ENCODE measurements around the gene PLEKHA7.

The PLEKHA7 gene

DNA sequence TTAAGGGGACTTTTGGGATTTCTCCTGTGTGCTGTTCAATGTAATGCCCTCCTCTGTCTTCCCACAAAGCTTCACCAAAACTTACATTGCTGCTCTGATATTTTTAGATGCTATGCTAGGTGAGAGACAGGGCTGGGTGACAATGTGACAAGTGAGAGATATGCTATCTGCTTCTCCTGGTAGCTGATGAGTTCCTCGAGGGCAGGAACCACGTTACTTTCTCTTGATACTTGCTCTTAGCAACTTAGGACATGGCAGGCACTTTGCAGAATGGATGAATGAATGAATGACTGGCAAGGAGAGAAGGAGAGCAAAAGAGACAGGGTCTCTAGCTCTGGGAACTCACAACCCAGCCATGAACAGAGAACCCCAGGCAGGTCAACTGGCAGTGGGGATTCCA is 160.4 kb downstream of the PLEKHA7 start:
- TF ChIP-seq, protein P1, sequence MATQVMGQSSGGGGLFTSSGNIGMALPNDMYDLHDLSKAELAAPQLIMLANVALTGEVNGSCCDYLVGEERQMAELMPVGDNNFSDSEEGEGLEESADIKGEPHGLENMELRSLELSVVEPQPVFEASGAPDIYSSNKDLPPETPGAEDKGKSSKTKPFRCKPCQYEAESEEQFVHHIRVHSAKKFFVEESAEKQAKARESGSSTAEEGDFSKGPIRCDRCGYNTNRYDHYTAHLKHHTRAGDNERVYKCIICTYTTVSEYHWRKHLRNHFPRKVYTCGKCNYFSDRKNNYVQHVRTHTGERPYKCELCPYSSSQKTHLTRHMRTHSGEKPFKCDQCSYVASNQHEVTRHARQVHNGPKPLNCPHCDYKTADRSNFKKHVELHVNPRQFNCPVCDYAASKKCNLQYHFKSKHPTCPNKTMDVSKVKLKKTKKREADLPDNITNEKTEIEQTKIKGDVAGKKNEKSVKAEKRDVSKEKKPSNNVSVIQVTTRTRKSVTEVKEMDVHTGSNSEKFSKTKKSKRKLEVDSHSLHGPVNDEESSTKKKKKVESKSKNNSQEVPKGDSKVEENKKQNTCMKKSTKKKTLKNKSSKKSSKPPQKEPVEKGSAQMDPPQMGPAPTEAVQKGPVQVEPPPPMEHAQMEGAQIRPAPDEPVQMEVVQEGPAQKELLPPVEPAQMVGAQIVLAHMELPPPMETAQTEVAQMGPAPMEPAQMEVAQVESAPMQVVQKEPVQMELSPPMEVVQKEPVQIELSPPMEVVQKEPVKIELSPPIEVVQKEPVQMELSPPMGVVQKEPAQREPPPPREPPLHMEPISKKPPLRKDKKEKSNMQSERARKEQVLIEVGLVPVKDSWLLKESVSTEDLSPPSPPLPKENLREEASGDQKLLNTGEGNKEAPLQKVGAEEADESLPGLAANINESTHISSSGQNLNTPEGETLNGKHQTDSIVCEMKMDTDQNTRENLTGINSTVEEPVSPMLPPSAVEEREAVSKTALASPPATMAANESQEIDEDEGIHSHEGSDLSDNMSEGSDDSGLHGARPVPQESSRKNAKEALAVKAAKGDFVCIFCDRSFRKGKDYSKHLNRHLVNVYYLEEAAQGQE (IDR thresholded peaks at IDR 0.05; ENCODE audit: insufficient read depth in 1 of 2, low read depth in 2 of 2, low read length in 2 of 2) = no peak
- no peak for TF ChIP-seq FOXP2 (optimal IDR thresholded peaks at IDR 0.05; ENCODE audit: borderline replicate concordance, extremely low read depth, extremely low read length, insufficient read depth)
- TF ChIP-seq POLR2AphosphoS5 (IDR thresholded peaks at IDR 0.05; ENCODE audit: low read depth, low read length) = no peak
- no peak for TF ChIP-seq TAF1 (IDR thresholded peaks at IDR 0.05; ENCODE audit: borderline replicate concordance, insufficient read depth, low read length)
- TF ChIP-seq SIN3A (IDR thresholded peaks at IDR 0.05; ENCODE audit: borderline replicate concordance, insufficient read depth, low read length) = no peak

DNA sequence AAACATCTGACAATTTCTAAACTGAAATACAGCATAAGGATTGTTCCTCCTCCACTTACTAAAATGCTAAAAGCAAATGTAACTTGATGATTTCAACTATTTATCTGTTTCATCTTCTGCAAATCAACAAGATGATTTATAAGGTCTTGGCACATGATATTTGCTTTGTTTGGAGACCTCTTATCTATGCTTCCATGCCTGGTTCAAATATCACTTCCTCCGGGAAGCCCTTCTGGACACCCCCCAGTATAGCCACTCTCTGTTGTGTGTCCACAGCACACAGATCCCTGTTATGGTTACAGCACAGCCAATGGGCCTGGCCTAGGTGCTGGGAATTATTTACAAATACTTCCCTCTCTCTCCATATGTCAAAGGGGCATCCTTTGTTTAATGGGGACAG is 160.9 kb downstream of the PLEKHA7 start:
- TF ChIP-seq FOXP2 (optimal IDR thresholded peaks at IDR 0.05; ENCODE audit: borderline replicate concordance, extremely low read depth, extremely low read length, insufficient read depth) = no peak
- no peak for TF ChIP-seq SIN3A (IDR thresholded peaks at IDR 0.05; ENCODE audit: borderline replicate concordance, insufficient read depth, low read length)
- TF ChIP-seq, protein P1 (IDR thresholded peaks at IDR 0.05; ENCODE audit: insufficient read depth in 1 of 2, low read depth in 2 of 2, low read length in 2 of 2) = no peak
- TF ChIP-seq POLR2AphosphoS5 (IDR thresholded peaks at IDR 0.05; ENCODE audit: low read depth, low read length) = no peak
- no peak for TF ChIP-seq TAF1 (IDR thresholded peaks at IDR 0.05; ENCODE audit: borderline replicate concordance, insufficient read depth, low read length)

DNA sequence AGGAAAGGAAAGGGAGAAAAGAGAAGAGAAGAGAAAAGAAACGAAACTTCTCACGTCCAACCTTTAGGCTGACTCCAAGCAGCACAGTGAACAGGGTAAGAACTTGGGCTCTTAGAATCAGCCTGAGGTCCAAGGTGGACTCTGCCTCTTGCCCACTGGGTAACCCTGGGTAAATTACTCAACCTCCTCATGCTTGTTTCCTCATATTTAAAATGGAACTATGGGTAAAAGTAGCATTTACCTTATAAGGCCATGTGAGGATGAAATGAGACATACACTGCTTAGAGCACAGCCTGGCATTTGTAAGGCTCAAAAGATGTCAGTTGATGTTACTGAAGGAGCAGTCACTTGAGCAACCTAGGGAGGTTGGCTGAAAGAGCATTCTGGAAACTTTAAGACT is 167.9 kb downstream of the PLEKHA7 start:
- TF ChIP-seq FOXP2 (optimal IDR thresholded peaks at IDR 0.05; ENCODE audit: borderline replicate concordance, extremely low read depth, extremely low read length, insufficient read depth) (no peak), POLR2AphosphoS5 (IDR thresholded peaks at IDR 0.05; ENCODE audit: low read depth, low read length) (no peak), SIN3A (IDR thresholded peaks at IDR 0.05; ENCODE audit: borderline replicate concordance, insufficient read depth, low read length) (no peak), TAF1 (IDR thresholded peaks at IDR 0.05; ENCODE audit: borderline replicate concordance, insufficient read depth, low read length) (no peak)
- TF ChIP-seq, protein P1 (IDR thresholded peaks at IDR 0.05; ENCODE audit: insufficient read depth in 1 of 2, low read depth in 2 of 2, low read length in 2 of 2) = no peak

DNA sequence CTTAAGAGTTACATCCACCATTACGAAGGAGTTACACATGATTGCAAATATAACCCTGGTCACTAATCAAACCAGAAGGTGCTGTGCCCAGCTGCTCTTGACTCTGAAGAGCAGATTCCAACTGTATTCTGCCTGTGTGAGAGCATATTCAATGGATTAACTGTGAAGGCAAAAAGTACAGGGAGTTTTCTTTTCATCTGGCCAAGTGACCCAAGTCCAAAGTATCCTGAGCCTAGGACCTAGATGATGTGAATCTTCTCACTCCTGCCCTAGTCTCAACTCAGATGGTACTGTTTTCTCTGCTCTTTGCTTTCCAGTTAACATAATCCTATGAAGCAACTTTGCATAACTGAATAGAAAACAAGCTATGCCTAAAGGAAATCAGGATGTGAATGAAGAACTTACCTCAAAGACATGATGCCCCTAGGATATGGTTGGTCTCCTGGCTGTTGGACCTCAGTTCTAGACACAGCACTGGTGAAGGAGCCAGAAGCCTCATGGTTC is 169.9 kb downstream of the PLEKHA7 start:
- no peak for TF ChIP-seq FOXP2 (optimal IDR thresholded peaks at IDR 0.05; ENCODE audit: borderline replicate concordance, extremely low read depth, extremely low read length, insufficient read depth)
- TF ChIP-seq SIN3A (IDR thresholded peaks at IDR 0.05; ENCODE audit: borderline replicate concordance, insufficient read depth, low read length) = no peak
- TF ChIP-seq, protein P1 (IDR thresholded peaks at IDR 0.05; ENCODE audit: insufficient read depth in 1 of 2, low read depth in 2 of 2, low read length in 2 of 2) = no peak
- no peak for TF ChIP-seq POLR2AphosphoS5 (IDR thresholded peaks at IDR 0.05; ENCODE audit: low read depth, low read length)
- TF ChIP-seq TAF1 (IDR thresholded peaks at IDR 0.05; ENCODE audit: borderline replicate concordance, insufficient read depth, low read length) = no peak

DNA sequence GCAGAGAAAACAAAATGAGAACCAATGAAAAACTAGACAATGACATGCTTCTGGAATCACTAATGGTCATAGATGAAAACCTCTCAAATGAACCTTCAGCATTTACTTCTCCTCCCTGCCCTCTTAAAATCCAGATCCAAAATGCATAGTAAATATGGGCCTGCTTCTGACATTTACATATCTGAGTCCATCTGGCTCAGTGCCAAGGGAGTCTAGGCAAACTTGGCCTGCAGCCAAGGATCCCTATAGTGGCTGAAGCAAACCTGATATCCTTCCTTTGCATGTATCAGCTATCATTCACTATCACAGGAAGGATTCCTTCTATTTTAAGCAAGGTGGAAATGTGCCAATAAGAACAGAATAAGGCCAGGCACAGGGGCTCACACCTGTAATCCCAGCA is 170.9 kb downstream of the PLEKHA7 start:
- TF ChIP-seq SIN3A (IDR thresholded peaks at IDR 0.05; ENCODE audit: borderline replicate concordance, insufficient read depth, low read length) = no peak
- TF ChIP-seq, protein P1 (IDR thresholded peaks at IDR 0.05; ENCODE audit: insufficient read depth in 1 of 2, low read depth in 2 of 2, low read length in 2 of 2) = no peak
- no peak for TF ChIP-seq TAF1 (IDR thresholded peaks at IDR 0.05; ENCODE audit: borderline replicate concordance, insufficient read depth, low read length)
- TF ChIP-seq POLR2AphosphoS5 (IDR thresholded peaks at IDR 0.05; ENCODE audit: low read depth, low read length) = no peak
- TF ChIP-seq FOXP2 (optimal IDR thresholded peaks at IDR 0.05; ENCODE audit: borderline replicate concordance, extremely low read depth, extremely low read length, insufficient read depth) = no peak

Measured in PFSK-1 (cell line).